MG63 (cell line): ENCODE measurements around the gene IGSF21. TPM values are rescaled to one million over a fixed set of nuclear protein-coding genes. Genes with fewer than 3 reads are reported as not detected.

Source experiments
- DNase-seq: peaks from one replicate; pipeline ENCODE4 v3.0.0-alpha.2; 2020
- H3K27me3 ChIP-seq: fragments of 250-450 bp; sonication (Bioruptor Pico); 2 replicates; pipeline ENCODE4 v1.5.1; 2020; ENCODE audit warnings: mild to moderate bottlenecking, moderate library complexity
- H3K36me3 ChIP-seq: fragments of 250-450 bp; sonication (Bioruptor Pico); 2 replicates; pipeline ENCODE4 v1.5.1; 2020; ENCODE audit warnings: mild to moderate bottlenecking, moderate library complexity
- H3K4me3 ChIP-seq: fragments of 250-450 bp; sonication (Bioruptor Pico); 2 replicates; pipeline ENCODE4 v1.5.1; 2020; ENCODE audit warnings: mild to moderate bottlenecking, moderate library complexity
- H3K9me3 ChIP-seq: fragments of 250-450 bp; sonication (Bioruptor Pico); 2 replicates; pipeline ENCODE4 v1.5.1; 2020; ENCODE audit warnings: mild to moderate bottlenecking, moderate library complexity
- total RNA-seq: library from RNA; depleted of rRNA; stranded (reverse); fragments of >200 nt; shearing (Covaris generic); gene quantifications from 2 replicates; pipeline ENCODE4 v1.2.3, GENCODE V29; 2014; ENCODE audit warnings: low replicate concordance; rRNA removed

IGSF21 gene
- not detected in 2 replicates for total RNA-seq

DNA sequence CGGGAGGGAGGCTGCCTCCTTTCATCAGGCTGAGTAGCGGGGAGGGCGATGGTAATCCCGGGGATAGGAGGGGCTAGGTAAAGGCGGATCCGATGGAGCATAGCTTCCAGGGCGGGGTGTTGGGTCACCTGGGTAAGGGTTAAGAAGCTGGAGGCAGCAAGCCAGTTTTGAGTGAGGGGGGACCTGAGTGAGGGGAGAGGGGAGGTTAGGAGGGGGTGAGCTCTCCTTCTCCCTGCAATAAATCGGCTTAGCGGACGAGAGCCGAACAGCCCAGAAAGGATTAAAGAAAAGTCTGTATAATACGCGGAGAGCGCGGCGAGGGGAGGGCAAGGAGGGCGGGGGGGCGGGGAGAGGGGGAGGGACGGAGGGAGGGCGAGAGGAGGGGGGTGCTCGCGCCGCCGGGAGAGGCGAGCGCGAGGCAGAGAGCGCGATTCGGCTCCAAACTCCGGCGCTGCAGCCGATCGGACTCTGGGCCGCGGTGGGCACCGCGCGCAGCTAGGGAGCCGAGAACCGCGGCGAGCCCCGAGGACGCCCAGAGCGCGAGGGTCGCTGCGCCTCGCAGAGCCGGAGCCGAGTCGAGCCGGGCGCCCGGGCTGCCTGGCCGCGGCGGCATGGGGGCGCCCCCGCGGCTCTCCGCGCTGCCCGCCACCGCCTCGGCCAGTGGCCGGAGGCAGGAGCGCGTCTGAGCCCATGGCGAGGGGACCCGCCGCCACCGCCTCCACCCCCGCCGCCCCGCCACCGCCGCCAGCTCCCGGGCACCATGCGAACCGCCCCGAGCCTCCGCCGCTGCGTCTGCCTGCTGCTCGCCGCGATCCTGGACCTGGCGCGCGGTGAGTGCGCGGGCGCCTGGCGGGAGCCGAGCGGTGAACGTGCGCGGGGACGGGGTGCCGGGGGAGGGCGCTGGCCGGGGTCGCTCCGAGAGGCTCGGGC lies at the start of gene IGSF21:
Gene IGSF21, plus strand, starts transcription at position 430 of the 930 bp plus-strand sequence. Its CDS starts 331 bp downstream, at position 761.
- H3K9me3 ChIP-seq = no peaks in the 10 kb centered on the region
- H3K4me3 ChIP-seq = no peak within 1 kb of the TSS
- peaks cover 48% of the 10 kb centered on the region for H3K27me3 ChIP-seq
- H3K36me3 ChIP-seq = no peaks in the 10 kb centered on the region
- DNase-seq = no peak

DNA sequence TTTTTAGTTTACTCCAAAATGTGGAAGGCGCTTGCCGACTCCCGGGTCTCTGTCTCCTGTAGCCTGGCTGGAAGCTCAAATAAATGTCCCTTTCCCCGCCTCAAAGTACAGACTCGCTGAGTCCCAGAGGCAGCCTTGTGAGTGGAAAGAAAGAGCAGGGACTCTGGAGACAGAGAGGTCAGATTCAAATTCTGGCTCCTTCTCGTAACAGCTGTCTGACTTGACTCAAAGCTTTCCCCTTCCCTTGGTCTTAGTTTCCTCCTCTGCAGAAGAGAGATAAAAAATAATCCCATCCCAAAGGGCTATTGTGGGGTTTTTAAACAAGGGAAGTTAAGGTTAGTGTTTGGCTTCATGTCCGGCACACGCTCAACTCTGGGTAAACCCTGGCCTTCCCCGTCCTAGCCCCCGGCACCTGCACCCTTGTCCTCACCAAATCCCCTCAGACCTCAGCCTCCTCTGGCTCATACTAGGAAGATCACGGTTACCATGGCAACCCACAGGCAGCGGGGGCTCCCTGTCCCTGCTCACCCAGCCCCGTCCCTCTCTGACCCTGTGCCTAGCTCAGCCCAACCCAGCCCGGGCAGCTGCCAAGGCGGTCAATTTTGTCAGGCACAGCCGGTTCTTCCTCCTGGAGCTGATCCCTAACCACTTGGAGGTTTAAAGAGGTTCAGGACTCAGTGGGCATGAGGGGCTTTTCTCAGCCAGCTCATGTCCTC lies 49.2 kb upstream of the IGSF21 start:
- Histone ChIP-seq H3K36me3 (no peaks in the 10 kb centered on the region), H3K4me3 (no peak overlapping the region), H3K27me3 (peaks cover 28% of the 10 kb centered on the region; the same call in 1 of the 2 replicates), H3K9me3 (no peaks in the 10 kb centered on the region)
- no peak for DNase-seq

DNA sequence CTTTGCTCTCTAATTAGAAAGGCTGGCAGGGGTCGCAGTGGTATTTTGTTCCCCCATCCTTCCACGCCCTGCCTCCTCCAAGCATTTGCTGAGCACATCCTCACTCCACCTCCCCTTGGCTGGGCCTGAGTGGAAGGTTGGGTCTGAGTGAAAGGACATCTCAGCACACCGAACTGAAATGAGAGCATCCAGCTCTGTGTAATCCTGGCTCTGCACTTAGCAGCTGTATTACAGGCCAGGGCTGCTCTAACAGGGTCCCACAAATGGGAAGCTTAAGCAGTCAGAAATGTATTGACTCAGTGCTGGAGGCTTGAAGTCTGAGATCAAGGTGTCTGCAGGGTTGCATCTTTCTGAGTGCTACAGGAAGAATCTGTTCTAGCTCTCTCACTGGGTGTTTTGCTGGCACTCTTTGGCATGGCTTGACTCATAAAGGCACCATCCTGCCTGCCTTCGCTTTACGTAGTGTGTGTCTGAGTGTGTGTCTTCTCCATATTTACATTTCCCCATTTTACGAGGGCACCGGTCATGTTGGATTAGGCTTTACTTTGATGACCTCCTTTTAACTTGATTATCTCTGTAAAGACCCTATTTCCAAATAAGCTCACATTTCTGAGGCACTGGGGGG lies 48.5 kb upstream of the IGSF21 start:
- peaks cover 28% of the 10 kb centered on the region; the same call in 1 of the 2 replicates for H3K27me3 ChIP-seq
- H3K4me3 ChIP-seq = no peak overlapping the region
- no peaks in the 10 kb centered on the region for H3K36me3 ChIP-seq
- DNase-seq = no peak
- no peaks in the 10 kb centered on the region for H3K9me3 ChIP-seq

DNA sequence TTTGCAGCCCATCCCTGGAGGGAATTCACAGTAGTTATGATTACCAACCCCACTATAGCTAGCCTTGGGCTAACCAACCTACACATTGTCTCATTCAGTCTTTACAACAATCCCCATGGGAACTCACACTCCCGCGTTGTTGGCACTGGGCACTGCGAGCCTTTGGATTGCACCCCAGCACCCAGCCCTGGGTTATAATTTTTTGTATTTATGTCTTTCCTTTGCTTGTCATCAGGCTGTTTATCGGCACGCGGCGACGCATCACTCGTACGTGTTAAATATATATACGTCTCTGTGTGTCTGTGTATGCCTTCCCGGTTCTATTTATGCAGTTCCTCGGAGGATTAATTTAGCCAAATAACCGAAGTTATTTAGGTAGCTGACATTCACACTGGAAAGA lies 47.2 kb upstream of the IGSF21 start:
- H3K36me3 ChIP-seq = no peaks in the 10 kb centered on the region
- no peak for DNase-seq
- H3K27me3 ChIP-seq = peaks cover 28% of the 10 kb centered on the region; the same call in 1 of the 2 replicates

DNA sequence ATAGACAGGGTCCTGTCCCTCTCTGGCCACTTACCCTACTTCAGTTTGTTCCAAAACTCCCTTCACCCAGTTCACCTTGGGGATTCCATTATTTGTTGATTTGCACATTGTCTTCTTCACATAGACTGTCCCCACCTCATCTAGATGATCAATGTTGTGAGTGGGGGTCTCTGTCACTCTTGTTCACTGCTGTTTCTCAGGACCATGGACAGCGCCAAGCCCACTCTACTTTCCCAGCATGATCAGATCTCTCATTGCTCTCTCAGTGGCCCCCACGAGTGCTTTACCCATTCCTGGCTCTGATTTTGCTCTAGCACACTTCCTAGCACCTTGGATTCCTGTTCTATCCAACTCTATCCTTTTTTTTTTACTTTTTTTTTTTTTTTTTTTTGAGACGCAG lies 45.4 kb upstream of the IGSF21 start:
- H3K27me3 ChIP-seq = peaks cover 23% of the 10 kb centered on the region; the same call in 1 of the 2 replicates
- no peaks in the 10 kb centered on the region for H3K36me3 ChIP-seq
- DNase-seq = no peak
- no peak overlapping the region for H3K4me3 ChIP-seq
- H3K9me3 ChIP-seq = no peaks in the 10 kb centered on the region

More for the DNA sequence above, 47.2 kb upstream of the IGSF21 start:
- Histone ChIP-seq H3K4me3 (no peak overlapping the region), H3K9me3 (no peaks in the 10 kb centered on the region)

DNA sequence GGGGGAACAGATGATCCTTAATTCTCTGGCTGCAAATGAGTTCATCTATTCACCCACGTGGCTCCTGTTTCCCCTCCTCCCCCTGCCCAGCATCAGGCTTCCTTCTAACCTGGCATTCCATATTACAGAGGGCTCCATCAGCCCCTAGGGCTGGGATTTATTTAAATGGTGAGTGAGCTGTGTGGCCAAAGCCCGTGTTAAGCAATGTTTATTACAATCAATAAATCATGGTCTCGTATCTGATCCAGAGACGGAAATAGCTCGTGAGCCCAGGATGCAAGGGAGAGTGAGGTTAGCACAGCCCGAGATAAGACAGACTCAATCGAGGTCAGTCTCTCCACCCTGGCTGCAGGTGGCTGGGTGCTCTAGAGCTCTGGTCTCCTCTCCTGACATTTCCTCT lies 43.1 kb upstream of the IGSF21 start:
- H3K9me3 ChIP-seq = no peaks in the 10 kb centered on the region
- H3K4me3 ChIP-seq = no peak overlapping the region
- peaks cover 4% of the 10 kb centered on the region; the same call in 1 of the 2 replicates for H3K27me3 ChIP-seq
- DNase-seq = no peak
- no peaks in the 10 kb centered on the region for H3K36me3 ChIP-seq

DNA sequence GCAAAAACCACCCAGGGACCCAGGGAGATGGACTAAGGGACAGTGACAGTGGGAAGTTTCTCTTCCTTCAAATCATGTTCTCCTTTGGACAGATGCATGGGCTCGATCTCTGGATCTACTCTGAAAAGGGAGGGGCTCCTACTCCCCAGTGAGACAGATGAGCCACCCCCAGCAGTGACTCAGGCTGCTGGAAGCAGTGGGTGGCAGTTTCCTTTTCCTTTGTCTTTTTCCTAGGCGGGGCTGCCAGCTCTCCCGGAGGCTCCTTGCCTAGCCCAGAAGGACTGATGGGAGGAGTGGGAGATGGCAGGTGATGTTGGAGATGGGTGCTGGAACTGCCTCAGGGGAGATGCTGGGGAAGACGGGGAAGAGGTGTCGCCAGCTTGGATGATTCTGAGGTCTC lies 41.0 kb upstream of the IGSF21 start:
- Histone ChIP-seq H3K9me3 (no peaks in the 10 kb centered on the region), H3K27me3 (no peaks in the 10 kb centered on the region; the same call in 1 of the 2 replicates), H3K4me3 (no peak overlapping the region), H3K36me3 (no peaks in the 10 kb centered on the region)
- peak; percentile 26 for DNase-seq

DNA sequence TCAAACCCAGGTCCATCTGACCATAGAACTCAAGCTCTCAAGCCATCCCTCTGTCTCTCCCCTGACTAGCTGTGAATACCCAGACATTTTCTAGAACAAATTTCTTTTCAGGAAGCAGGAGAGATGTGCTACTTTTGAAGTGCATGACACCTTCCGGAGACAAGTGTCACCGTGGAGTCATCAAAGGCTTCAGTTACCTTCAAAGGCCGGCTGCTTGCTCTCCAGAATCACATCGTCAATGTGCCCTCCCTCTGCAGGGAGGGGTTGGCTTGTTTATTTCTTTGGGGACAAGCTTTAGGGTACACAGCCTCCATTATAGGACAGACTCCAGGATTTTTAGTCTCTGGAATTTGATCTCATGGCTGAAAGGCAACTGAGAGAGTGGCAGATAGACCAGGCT lies 37.7 kb upstream of the IGSF21 start:
- no peak overlapping the region for H3K4me3 ChIP-seq
- no peaks in the 10 kb centered on the region for H3K36me3 ChIP-seq
- DNase-seq = no peak
- H3K27me3 ChIP-seq = no peaks in the 10 kb centered on the region; the same call in 1 of the 2 replicates
- no peaks in the 10 kb centered on the region for H3K9me3 ChIP-seq

DNA sequence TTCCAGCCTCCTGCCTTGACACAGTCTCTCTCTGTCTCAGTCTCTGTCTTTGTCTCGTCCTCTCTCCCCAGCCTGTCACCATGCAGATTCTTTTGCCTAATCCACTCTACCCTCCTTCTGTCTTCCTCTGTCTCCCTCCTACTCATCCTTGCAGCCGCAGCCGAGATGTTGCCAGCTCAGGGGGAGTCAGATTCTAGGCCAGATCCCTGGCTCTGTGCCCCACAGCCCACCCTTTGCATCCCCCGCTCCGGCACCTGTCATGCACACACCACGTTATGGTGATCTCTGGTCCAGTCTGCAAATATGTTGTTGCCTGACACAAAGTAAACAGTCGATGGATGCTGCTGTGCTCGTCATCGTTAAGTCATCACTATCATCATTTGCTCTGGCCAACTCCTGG lies 35.5 kb upstream of the IGSF21 start:
- no peaks in the 10 kb centered on the region for H3K36me3 ChIP-seq
- no peaks in the 10 kb centered on the region; the same call in 1 of the 2 replicates for H3K27me3 ChIP-seq
- no peaks in the 10 kb centered on the region for H3K9me3 ChIP-seq
- DNase-seq = no peak
- no peak overlapping the region for H3K4me3 ChIP-seq

DNA sequence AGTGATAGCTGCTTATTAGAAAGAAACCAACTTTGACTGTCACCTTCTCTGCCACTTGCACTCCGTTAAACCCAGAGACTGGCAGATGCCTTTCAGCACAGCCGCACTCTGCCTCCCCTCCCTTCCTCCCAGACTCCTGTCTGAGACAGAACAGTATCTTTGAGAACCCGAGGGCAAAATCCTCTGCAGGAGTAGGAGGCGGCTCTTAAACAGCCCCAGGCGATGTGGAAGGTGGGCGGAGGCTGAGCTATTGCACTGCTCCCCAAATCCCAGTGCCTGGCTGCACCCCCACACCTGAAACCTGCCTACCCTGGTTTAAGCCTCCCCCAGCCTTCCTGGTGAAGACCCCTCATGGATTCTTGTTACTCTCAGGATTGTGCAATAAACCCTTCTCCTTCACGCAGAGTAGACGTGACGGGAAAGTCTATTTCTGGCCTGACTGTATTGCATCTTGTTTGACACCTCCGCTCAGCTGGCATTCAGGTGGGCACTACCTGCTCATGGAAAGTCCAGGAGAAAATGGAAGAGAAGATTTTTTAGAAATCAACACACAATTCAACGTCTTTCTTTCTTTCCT lies 34.4 kb upstream of the IGSF21 start:
- H3K36me3 ChIP-seq = no peaks in the 10 kb centered on the region
- no peaks in the 10 kb centered on the region; the same call in 1 of the 2 replicates for H3K27me3 ChIP-seq
- no peak for DNase-seq
- H3K4me3 ChIP-seq = no peak overlapping the region
- no peaks in the 10 kb centered on the region for H3K9me3 ChIP-seq

DNA sequence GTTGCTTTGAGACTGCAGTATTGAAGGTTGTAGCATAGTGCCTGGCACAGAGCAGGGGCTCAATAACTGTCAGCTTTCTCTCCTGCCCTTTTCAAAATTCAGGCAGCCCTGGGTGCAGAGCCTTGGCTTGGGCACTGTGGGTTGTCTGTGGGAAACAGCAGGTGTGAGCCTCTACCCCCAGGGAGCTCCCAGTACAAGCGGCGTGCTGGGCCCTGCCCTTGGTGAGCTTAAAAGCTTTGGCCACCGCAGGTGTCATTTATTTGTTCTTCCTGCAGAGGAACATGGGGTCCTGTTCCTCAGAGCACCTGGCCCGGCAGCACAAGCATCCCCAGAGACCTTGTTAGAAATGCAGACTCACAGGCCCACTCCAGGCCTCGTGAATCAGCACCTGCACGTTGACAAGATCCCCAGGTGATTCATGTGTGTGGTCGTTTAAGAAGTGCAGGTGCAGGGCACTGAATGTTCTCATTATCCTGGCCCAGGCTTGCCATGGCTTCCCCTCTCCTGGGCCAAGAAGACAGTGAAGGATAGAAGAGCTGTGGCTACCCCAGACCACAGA lies 29.9 kb upstream of the IGSF21 start:
- no peaks in the 10 kb centered on the region for H3K9me3 ChIP-seq
- H3K36me3 ChIP-seq = no peaks in the 10 kb centered on the region
- no peak overlapping the region for H3K4me3 ChIP-seq
- no peaks in the 10 kb centered on the region; the same call in 1 of the 2 replicates for H3K27me3 ChIP-seq
- no peak for DNase-seq

DNA sequence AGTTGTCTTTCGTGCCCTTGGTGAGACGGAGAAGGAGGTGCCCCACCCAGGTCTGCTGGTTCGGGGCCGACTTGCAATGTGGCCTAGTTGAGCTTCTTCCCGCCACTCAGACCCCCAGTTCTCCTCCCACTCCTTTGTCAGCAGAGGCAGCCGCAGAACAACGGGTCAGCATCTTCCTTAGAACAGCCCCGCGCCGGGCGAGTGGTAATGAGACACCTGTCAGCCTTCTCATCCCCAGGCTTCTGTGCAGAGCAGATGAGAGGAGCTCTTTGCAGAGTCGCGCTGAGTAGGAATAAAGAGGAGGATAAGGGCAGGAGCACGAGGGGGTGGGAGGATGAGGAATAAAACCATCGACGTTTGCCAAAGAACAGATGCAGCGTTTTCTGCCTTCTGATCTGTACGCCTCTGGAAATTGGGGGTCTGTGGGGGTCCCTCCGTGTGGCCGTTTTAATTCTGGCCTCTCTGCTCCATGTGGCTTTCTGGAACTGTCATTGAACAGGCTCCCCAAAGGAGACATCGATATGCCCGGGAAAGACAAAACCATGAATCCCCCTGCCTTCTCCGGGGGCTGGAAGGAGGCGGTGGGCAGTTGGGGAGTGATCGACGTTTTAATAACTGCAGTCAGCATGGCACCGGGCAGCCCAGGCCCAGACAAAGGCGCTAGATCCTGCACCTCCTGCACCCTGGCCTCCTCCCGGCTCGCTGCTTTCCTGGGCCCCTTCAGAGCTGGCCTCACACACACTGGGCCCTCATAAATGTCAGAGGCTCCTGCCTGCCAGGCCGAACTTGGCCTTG lies 27.5 kb upstream of the IGSF21 start:
- Histone ChIP-seq H3K4me3 (no peak overlapping the region), H3K27me3 (no peaks in the 10 kb centered on the region), H3K9me3 (no peaks in the 10 kb centered on the region), H3K36me3 (no peaks in the 10 kb centered on the region)
- DNase-seq = no peak

DNA sequence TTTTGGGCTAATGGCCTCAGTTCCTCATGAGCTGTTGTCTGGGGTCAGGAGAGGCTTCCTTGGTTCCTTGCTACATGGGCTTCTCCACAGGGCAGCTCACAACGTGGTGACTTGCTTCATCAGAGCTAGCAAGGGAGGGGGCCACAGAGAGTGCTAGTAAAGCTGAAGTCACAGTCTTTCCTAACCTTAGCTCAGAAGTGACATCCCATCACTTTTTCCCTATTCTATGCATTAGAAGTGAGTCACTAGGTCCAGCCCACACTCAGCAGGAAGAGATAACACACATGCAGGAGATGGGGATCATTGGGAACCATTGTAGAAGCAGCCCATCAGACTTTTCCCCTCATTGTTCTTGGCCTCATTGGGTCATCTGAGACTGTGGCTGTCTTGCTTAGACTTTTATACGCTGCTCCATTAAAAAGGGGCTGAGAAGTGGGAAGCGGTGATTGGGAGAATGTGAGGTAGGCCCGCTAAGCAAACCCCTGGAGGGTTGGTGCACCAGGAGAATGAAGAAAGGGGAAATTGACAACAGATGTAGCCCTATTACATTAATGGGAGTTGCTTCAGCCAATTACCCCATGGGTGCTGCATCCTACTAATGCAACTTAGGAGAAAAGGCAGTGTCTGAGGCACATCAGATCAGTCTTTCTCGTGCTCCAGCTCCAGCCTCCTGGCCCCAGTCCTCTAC lies 22.1 kb upstream of the IGSF21 start:
- no peak overlapping the region for H3K4me3 ChIP-seq
- H3K36me3 ChIP-seq = no peaks in the 10 kb centered on the region
- no peak for DNase-seq
- H3K9me3 ChIP-seq = no peaks in the 10 kb centered on the region
- no peaks in the 10 kb centered on the region for H3K27me3 ChIP-seq

DNA sequence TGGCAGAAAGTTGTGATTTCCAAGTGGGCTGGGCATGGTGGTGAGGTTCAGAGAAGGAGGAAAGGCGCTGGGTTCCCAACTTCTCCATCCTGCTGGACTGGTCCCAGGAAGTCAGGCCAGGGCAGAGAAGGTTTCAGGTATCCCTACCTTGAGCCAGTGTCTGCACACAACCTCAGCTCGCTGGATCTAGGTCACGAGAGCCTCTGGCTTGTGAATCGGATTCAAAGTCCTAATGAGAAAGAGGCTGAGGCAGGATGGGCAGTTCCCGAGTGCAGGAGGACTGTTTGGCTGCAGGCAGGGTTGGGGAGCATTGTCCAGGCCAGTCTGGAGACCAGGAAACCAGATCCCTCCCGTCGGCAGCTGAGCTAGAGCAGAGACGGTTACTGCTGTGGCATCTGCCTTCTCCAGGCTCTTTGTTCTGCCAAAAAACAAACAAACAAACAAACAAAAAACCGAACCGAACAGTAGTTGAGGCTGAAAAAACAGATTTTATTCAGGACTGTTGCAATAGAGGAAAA lies 19.5 kb upstream of the IGSF21 start:
- DNase-seq = no peak
- no peaks in the 10 kb centered on the region for H3K27me3 ChIP-seq
- H3K36me3 ChIP-seq = no peaks in the 10 kb centered on the region

DNA sequence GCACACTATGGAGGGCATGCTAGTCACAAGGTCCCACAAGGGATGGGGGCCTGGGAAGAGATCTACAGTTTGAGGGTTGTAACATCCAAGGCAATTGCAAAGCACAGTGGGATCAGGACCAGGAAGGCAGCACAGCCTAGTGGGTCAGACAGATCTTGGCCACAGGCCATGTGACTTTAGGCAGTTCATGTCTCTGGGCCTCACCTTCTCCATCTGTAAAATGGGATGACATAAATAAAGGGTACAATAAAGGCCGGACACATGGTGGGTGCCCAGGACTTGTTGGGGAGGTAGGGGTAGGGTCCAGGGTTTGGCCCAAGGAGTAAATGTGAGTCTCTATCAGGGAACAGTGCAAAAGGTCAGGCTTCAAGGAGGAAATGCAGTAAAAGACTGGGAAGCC lies 18.1 kb upstream of the IGSF21 start:
- H3K9me3 ChIP-seq = no peaks in the 10 kb centered on the region
- no peak for DNase-seq
- H3K4me3 ChIP-seq = no peak overlapping the region
- H3K27me3 ChIP-seq = no peaks in the 10 kb centered on the region
- no peaks in the 10 kb centered on the region for H3K36me3 ChIP-seq

More for the DNA sequence above, 19.5 kb upstream of the IGSF21 start:
- Histone ChIP-seq H3K4me3 (no peak overlapping the region), H3K9me3 (no peaks in the 10 kb centered on the region)
